ENCODE measurements around the gene ATP10A. TPM values are rescaled to one million over a fixed set of nuclear protein-coding genes. Genes with fewer than 3 reads are reported as not detected.
A peak's percentile ranks its signal among the peaks of the same experiment; 100 is the strongest.

The ATP10A gene
- total RNA-seq, 1 donor from 2014 or later, result 6.8 TPM

DNA sequence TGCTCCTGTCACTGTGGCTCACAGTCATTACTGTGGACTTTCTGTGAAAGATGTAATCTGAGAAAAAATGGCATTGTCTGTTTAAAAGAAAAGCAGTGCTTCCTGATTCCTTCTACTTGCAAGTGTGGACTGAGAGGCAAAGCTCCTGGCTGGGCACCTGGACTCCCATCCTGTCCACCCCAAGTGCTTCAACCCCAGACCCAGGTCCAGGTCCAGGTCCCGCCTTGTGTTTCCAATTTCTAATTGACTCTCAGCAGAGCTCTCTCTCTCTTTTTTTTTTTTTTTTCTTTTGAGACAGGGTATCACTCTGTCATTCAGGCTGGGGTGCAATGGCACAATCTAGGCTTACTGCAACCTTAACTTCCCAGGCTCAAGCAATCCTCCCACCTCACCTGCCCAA lies 94.9 kb downstream of the ATP10A start:
- Mint-ChIP-seq H3K4me3 (no peak overlapping the region), H3K27ac (ENCODE audit: unreplicated experiment) (no peak overlapping the region), H3K4me1 (peaks cover 12% of the 10 kb centered on the region), H3K36me3 (ENCODE audit: low read depth) (no peaks in the 10 kb centered on the region), H3K9me3 (no peaks in the 10 kb centered on the region), H3K27me3 (ENCODE audit: low read depth) (no peaks in the 10 kb centered on the region)
- TF ChIP-seq, protein P1, sequence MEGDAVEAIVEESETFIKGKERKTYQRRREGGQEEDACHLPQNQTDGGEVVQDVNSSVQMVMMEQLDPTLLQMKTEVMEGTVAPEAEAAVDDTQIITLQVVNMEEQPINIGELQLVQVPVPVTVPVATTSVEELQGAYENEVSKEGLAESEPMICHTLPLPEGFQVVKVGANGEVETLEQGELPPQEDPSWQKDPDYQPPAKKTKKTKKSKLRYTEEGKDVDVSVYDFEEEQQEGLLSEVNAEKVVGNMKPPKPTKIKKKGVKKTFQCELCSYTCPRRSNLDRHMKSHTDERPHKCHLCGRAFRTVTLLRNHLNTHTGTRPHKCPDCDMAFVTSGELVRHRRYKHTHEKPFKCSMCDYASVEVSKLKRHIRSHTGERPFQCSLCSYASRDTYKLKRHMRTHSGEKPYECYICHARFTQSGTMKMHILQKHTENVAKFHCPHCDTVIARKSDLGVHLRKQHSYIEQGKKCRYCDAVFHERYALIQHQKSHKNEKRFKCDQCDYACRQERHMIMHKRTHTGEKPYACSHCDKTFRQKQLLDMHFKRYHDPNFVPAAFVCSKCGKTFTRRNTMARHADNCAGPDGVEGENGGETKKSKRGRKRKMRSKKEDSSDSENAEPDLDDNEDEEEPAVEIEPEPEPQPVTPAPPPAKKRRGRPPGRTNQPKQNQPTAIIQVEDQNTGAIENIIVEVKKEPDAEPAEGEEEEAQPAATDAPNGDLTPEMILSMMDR (conservative IDR thresholded peaks at IDR 0.05), result no peak
- DNase-seq (ENCODE audit: low read depth, low spot score), result no peak

DNA sequence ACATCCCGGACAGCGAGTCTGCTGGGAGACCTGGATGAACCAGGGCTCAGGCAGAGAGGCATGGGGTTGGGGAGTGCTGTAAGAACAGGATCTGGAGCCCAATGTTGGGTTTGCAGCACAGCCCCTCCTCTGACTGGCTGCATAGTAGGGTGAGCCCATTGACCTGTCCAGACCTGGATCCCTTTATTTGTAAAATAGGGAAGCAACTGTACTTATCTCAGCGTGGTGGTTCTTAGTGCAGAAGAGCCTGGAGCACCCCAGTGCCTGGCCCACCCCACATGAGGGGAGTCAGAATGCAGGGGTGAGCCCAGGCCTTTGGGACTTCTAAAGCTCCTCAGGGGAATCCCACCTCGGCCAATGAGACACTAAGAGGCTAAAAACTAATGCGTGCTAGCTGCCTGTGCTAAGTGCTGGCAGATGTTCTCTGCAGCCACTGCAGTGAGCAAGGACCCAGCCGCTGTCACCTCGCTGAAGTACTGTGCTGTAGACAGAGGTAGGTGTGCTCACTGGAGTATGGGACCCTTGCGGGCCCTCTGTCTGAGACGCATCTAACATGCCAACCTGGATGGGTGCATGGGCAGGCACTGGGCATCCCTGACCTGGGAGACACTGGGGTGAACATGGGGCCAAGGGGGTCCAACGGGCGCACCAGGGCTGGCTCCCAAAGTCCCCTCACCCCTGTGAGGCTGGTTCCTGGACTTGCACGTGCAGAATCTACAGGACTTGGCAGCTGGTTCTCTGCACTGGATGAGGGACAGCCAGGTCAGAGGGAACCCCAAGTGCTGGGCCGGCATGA lies 95.6 kb downstream of the ATP10A start:
- no peaks in the 10 kb centered on the region for H3K36me3 Mint-ChIP-seq (ENCODE audit: low read depth)
- H3K4me1 Mint-ChIP-seq, result peaks cover 9% of the 10 kb centered on the region
- H3K4me3 Mint-ChIP-seq, result no peak overlapping the region
- no peaks in the 10 kb centered on the region for H3K9me3 Mint-ChIP-seq
- TF ChIP-seq, protein P1 (conservative IDR thresholded peaks at IDR 0.05), result no peak
- H3K27ac Mint-ChIP-seq (ENCODE audit: unreplicated experiment), result no peak overlapping the region
- no peaks in the 10 kb centered on the region for H3K27me3 Mint-ChIP-seq (ENCODE audit: low read depth)
- DNase-seq (ENCODE audit: low read depth, low spot score), result no peak

DNA sequence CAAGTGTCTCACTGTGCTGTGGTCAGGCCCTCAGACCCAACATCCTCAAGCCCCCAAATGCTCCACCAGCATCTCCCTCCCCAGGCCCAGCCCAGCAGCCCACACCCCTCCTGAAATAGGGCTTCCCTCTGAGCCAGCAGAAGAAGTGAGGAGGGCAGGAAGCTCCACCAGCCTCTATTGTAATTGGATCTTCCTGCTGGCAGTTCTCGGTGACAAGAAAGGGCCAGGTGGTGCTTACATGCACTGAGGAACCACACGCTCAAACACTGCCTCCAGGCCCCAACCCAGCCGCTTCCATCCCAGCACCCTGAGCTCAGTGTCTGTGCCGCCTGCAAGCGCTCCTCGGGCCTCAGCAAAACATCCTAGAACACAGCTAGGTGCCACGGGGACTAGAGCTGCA lies 96.7 kb downstream of the ATP10A start:
- Mint-ChIP-seq H3K27ac (ENCODE audit: unreplicated experiment) (peak overlapping the region; percentile 43), H3K4me3 (no peak overlapping the region), H3K4me1 (peaks cover 6% of the 10 kb centered on the region), H3K9me3 (no peaks in the 10 kb centered on the region), H3K36me3 (ENCODE audit: low read depth) (no peaks in the 10 kb centered on the region), H3K27me3 (ENCODE audit: low read depth) (no peaks in the 10 kb centered on the region)
- TF ChIP-seq, protein P1 (conservative IDR thresholded peaks at IDR 0.05), result no peak
- DNase-seq (ENCODE audit: low read depth, low spot score), result no peak

DNA sequence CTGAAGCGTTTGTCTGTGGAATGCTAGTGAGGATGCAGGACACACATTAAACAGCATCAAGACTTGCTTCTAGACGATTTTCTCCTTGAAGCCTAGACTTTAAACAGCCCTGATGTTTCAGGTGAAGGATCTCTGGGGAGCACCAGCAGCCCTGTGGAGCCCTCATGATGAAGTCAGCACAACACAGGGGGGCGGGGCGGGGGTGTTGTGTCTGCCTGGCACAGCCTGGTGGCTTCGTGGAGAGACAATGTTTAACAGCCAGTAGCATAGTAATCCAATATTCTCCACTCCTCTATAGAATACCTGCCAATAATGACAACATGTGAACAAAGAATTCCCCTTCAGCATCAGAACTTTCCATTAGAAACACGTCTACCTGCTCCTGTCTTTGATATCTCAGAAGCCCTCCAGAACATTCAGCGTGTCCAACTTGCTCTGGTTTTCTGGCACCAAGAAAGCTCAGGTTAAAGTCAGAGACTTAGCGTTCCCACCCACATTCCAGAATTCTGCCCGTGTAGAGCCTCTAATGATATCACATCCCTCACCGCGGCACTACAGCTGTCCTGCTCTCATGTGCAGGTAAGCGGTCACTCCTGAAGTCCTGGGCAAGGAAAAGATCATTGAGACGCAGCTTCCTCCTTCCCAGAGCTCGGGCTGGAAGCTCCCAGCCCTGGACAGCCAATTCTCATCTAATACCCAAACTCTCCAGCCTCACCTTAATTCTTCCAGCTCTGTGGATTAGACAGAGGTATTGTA lies 98.0 kb downstream of the ATP10A start:
- Mint-ChIP-seq H3K27ac (ENCODE audit: unreplicated experiment) (no peak overlapping the region), H3K36me3 (ENCODE audit: low read depth) (no peaks in the 10 kb centered on the region), H3K9me3 (no peaks in the 10 kb centered on the region), H3K27me3 (ENCODE audit: low read depth) (no peaks in the 10 kb centered on the region), H3K4me1 (no peaks in the 10 kb centered on the region), H3K4me3 (no peak overlapping the region)
- TF ChIP-seq, protein P1 (conservative IDR thresholded peaks at IDR 0.05), result no peak
- DNase-seq (ENCODE audit: low read depth, low spot score), result no peak

DNA sequence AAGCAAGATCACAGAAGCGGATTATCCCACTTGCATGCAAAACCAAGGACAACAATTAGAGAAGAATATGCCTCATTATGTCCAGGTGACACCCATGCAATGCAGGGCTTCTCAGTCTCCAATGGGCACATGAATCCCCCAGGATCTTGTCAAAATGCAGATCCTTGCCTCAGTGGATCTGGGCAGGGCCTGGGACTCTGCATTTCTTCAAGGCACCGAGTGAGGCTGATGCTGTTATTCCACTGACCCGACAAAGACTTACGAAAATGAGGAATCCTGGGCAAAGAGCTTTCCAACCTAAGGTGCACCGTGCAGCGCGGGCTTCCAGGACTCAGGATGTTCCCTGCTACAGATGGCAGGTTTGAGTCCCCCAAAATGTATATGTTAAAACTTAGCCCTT lies 99.2 kb downstream of the ATP10A start:
- no peak for DNase-seq (ENCODE audit: low read depth, low spot score)
- no peaks in the 10 kb centered on the region for H3K9me3 Mint-ChIP-seq
- no peak overlapping the region for H3K4me3 Mint-ChIP-seq
- no peaks in the 10 kb centered on the region for H3K27me3 Mint-ChIP-seq (ENCODE audit: low read depth)
- no peaks in the 10 kb centered on the region for H3K4me1 Mint-ChIP-seq
- TF ChIP-seq, protein P1 (conservative IDR thresholded peaks at IDR 0.05), result no peak
- H3K36me3 Mint-ChIP-seq (ENCODE audit: low read depth), result no peaks in the 10 kb centered on the region
- H3K27ac Mint-ChIP-seq (ENCODE audit: unreplicated experiment), result no peak overlapping the region

Measured in neural crest cell (in vitro differentiated cells).